Retinal pigment epithelial cell (primary cell): ENCODE measurements around the gene TBC1D22A.

Experiments
- DNase-seq: peaks from one replicate; pipeline ENCODE4 v3.0.0-alpha.2; 2010; ENCODE audit warnings: low read depth
- H3K4me3 ChIP-seq: 2 replicates; pipeline ENCODE4 v1.5.1; 2011; ENCODE audit warnings: mild to moderate bottlenecking, low read length, control low read depth, moderate library complexity
- CTCF ChIP-seq: conservative IDR thresholded peaks from 2 replicates; pipeline ENCODE4 v1.5.1; 2011; ENCODE audit warnings: low read depth, low read length, control low read depth, inconsistent platforms

The TBC1D22A gene

GRCh38 chr22:46841522-46841921, 79.1 kb downstream of the TBC1D22A start:
- no peak overlapping the region for H3K4me3 ChIP-seq
- DNase-seq, result no peak
- no peak for TF ChIP-seq CTCF

GRCh38 chr22:46842606-46843005, 80.2 kb downstream of the TBC1D22A start:
- no peak overlapping the region for H3K4me3 ChIP-seq
- DNase-seq, result no peak
- TF ChIP-seq CTCF, result no peak

- no peak overlapping the region for H3K4me3 ChIP-seq
- no peak for TF ChIP-seq CTCF
- DNase-seq, result no peak
These were observed 81.4 kb downstream of the TBC1D22A start for GRCh38 chr22:46843821-46844255.

GRCh38 chr22:46844606-46845210, 82.3 kb downstream of the TBC1D22A start:
- DNase-seq, result no peak
- no peak overlapping the region for H3K4me3 ChIP-seq
- no peak for TF ChIP-seq CTCF

- peak overlapping the region; percentile 24 for H3K4me3 ChIP-seq
- TF ChIP-seq CTCF, result peak; percentile 63
- peak; percentile 26 for DNase-seq
These were observed 83.1 kb downstream of the TBC1D22A start for GRCh38 chr22:46845296-46846149.

GRCh38 chr22:46846150-46846831, 83.8 kb downstream of the TBC1D22A start:
- TF ChIP-seq CTCF, result no peak
- no peak for DNase-seq
- no peak overlapping the region for H3K4me3 ChIP-seq
